ENCODE results near the gene ITGA2B.
"Not testable (repeated sequence)": the region's sequence is repeated elsewhere in the genome, so short reads cannot be mapped to it uniquely, and the experiment has no call there.

The ITGA2B gene

GRCh38 chr17:44394112-44394511 is 4.7 kb upstream of the ITGA2B start:
- DNase-seq (ENCODE audit: low read depth, low spot score): not testable (repeated sequence)

- no peak for DNase-seq (ENCODE audit: low read depth, low spot score)
These were observed 911 bp upstream of the ITGA2B start for GRCh38 chr17:44390250-44390870.

GRCh38 chr17:44389723-44390202 is 314 bp upstream of the ITGA2B start:
- no peak for DNase-seq (ENCODE audit: low read depth, low spot score)

- DNase-seq (ENCODE audit: low read depth, low spot score): no peak
These were observed 1.6 kb downstream of the ITGA2B start for GRCh38 chr17:44387804-44388203.

GRCh38 chr17:44386182-44386525 is 3.3 kb downstream of the ITGA2B start:
- no peak for DNase-seq (ENCODE audit: low read depth, low spot score)

GRCh38 chr17:44385287-44386181 is 3.9 kb downstream of the ITGA2B start:
- DNase-seq (ENCODE audit: low read depth, low spot score): peak; percentile 83

GRCh38 chr17:44384823-44385286 is 4.6 kb downstream of the ITGA2B start:
- DNase-seq (ENCODE audit: low read depth, low spot score): no peak

- DNase-seq (ENCODE audit: low read depth, low spot score): no peak
These were observed 5.1 kb downstream of the ITGA2B start for GRCh38 chr17:44384281-44384822.

- no peak for DNase-seq (ENCODE audit: low read depth, low spot score)
These were observed 5.6 kb downstream of the ITGA2B start for GRCh38 chr17:44383861-44384260.

GRCh38 chr17:44383363-44383762 is 6.1 kb downstream of the ITGA2B start:
- no peak for DNase-seq (ENCODE audit: low read depth, low spot score)

- no peak for DNase-seq (ENCODE audit: low read depth, low spot score)
These were observed 6.5 kb downstream of the ITGA2B start for GRCh38 chr17:44382917-44383316.

- no peak for DNase-seq (ENCODE audit: low read depth, low spot score)
These were observed 7.6 kb downstream of the ITGA2B start for GRCh38 chr17:44381810-44382305.

- DNase-seq (ENCODE audit: low read depth, low spot score): no peak
These were observed 8.7 kb downstream of the ITGA2B start for GRCh38 chr17:44380767-44381166.

GRCh38 chr17:44379887-44380286 is 9.6 kb downstream of the ITGA2B start:
- DNase-seq (ENCODE audit: low read depth, low spot score): no peak

GRCh38 chr17:44378171-44378705 is 11.2 kb downstream of the ITGA2B start:
- no peak for DNase-seq (ENCODE audit: low read depth, low spot score)

- DNase-seq (ENCODE audit: low read depth, low spot score): no peak
These were observed 12.7 kb downstream of the ITGA2B start for GRCh38 chr17:44376779-44377178.

GRCh38 chr17:44376124-44376523 is 13.3 kb downstream of the ITGA2B start:
- DNase-seq (ENCODE audit: low read depth, low spot score): peak; percentile 31

GRCh38 chr17:44375196-44376017 is 14.0 kb downstream of the ITGA2B start:
- DNase-seq (ENCODE audit: low read depth, low spot score): no peak

- no peak for DNase-seq (ENCODE audit: low read depth, low spot score)
These were observed 14.9 kb downstream of the ITGA2B start for GRCh38 chr17:44374306-44375195.

GRCh38 chr17:44372036-44372435 is 17.4 kb downstream of the ITGA2B start:
- no peak for DNase-seq (ENCODE audit: low read depth, low spot score)
